ENCODE measurements around the gene SPATA2.

DNA sequence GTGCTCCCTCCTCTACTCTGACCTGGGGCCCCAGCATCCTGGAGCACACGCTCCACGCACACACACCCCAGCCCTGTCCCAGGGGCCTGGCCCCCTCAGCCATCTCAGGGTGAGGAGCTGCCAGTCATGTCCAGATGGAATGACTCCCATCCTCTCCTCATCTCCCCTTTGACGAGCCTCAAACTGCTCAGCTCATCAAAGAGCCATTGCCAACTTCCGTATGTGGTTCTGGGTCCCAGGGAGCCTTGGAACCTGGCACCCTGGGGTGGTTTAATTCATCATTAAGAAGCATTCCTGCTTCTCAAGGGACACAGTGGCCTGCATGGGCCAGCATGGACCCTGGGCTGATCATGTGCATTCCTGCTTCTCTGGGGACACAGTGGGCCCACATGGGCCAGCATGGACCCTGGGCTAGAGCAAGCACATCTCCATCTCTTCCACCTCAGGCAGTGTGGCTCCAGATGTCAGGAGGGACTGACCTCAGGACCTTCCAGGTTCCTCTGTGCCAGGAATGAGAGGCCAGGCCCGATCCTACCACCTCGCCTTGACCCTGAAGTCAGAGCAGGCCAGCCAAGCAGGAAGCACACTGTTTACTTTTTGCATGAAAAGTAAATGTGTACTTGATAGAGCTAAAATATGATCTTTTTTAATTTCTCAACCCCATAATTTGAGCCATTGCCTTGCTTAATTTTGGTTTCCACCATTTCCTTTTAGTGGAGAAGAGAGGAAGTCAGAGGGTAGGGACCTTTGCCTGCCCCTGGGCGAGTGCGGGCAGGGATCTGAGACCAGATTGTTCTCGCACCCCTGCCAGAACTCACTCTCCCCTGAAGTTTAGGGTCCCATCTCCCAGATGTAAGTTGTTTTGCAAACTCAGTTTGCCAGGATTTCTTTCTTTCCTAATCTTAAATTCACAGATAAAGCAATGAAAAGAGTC is 26.1 kb downstream of the SPATA2 start:
- TF ChIP-seq EZH2 (IDR thresholded peaks at IDR 0.05; ENCODE audit: low read depth, unreplicated experiment) (no peak), CTCF (conservative IDR thresholded peaks at IDR 0.05; ENCODE audit: low read depth in 2 of 2) (no peak), JUNB (IDR thresholded peaks at IDR 0.05; ENCODE audit: unreplicated experiment) (no peak)
